HEK293 (cell line): ENCODE data around the gene CD44.

Source experiments
- ZNF571 ChIP-seq: fragments of 450-650 bp; formaldehyde crosslinking; IDR thresholded peaks from 2 replicates; pipeline ENCODE4 v1.5.0; 2017; ENCODE audit warnings: missing biosample characterization, missing genetic modification characterization
- ZNF692 ChIP-seq: fragments of 450-650 bp; formaldehyde crosslinking; IDR thresholded peaks from 2 replicates; pipeline ENCODE4 v1.5.1; 2016; ENCODE audit warnings: missing biosample characterization, missing genetic modification characterization
- TF ChIP-seq, protein P1 (sequence below): fragments of 450-650 bp; formaldehyde crosslinking; IDR thresholded peaks from 2 replicates; pipeline ENCODE4 v1.5.1; 2016; ENCODE audit warnings: missing biosample characterization, missing genetic modification characterization

- TF ChIP-seq ZNF692 (tag by site-specific recombination) (no peak), ZNF571 (no peak)
- TF ChIP-seq, protein P1, sequence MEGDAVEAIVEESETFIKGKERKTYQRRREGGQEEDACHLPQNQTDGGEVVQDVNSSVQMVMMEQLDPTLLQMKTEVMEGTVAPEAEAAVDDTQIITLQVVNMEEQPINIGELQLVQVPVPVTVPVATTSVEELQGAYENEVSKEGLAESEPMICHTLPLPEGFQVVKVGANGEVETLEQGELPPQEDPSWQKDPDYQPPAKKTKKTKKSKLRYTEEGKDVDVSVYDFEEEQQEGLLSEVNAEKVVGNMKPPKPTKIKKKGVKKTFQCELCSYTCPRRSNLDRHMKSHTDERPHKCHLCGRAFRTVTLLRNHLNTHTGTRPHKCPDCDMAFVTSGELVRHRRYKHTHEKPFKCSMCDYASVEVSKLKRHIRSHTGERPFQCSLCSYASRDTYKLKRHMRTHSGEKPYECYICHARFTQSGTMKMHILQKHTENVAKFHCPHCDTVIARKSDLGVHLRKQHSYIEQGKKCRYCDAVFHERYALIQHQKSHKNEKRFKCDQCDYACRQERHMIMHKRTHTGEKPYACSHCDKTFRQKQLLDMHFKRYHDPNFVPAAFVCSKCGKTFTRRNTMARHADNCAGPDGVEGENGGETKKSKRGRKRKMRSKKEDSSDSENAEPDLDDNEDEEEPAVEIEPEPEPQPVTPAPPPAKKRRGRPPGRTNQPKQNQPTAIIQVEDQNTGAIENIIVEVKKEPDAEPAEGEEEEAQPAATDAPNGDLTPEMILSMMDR (tag by site-specific recombination), result no peak
These were observed 84.4 kb downstream of the CD44 start for GRCh38 chr11:35223371-35223796.
